Measurements from ENCODE around the gene RALA. TPM values are rescaled to one million over a fixed set of nuclear protein-coding genes. Genes with fewer than 3 reads are reported as not detected.
A peak's percentile ranks its signal among the peaks of the same experiment; 100 is the strongest.

The RALA gene
- total RNA-seq, 1 experiment from 2014 or later, result 36.8 TPM

DNA sequence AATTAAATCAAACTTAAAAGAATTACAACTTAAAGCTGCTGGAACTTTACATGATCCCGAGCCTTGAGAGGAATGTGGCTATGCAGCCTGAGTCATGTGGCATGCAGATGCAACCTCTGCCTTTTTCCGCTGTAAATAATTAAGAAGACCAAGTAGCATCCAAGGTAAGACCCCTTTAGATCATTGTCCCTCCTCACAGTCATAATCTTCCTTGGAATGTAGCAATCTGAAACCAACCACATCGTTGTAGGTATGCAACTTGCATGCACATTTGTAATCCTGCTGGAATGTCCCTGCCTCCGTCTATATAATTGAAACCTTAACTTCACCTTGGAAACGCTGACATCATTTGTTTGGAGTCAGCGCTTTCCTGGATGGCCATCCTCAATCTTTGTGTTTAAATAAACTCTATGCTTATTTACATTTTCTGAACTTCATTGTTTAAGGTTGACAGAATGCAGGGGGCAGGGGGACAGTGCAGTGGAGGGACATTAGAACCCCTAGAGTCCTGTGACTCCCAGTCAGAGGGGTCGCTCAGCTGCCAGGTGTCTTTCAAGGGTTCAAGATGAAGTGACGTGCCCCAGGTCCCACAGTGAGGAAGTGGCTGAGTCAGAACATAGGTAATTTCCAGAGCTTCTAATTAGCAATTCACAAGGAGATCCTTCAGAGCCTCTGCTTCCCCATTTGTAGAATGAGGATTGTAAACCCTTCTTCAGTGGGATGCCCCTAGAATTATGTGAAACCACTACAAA is 110.7 kb downstream of the RALA start:
- Histone ChIP-seq H3F3A (ENCODE audit: insufficient read depth, low read depth) (peaks cover 12% of the 10 kb centered on the region; the same call in 1 of the 2 replicates), H3K36me3 (ENCODE audit: low read depth) (no peaks in the 10 kb centered on the region), H4K20me1 (ENCODE audit: insufficient read depth) (no peaks in the 10 kb centered on the region), H3K4me2 (peak overlapping the region; percentile 89), H3K4me3 (peak overlapping the region; percentile 61), H3K27me3 (ENCODE audit: insufficient read depth, low read depth) (no peaks in the 10 kb centered on the region), H2AFZ (peak overlapping the region; percentile 94), H3K27ac (peak overlapping the region; percentile 64), H3K9me3 (ENCODE audit: insufficient read depth, low read depth) (no peaks in the 10 kb centered on the region), H3K4me1 (replicated peaks; ENCODE audit: insufficient read depth) (peaks cover 17% of the 10 kb centered on the region), H3K79me2 (ENCODE audit: low read depth) (0 out of 2 replicates have a peak, but pooled peaks cover 5% of the 10 kb centered on the region), H3K9me2 (ENCODE audit: insufficient read depth) (no peaks in the 10 kb centered on the region)
- ChIA-PET CTCF (no interaction called here), POLR2A (ENCODE audit: unreplicated experiment) (interaction anchor here (0.6 to 0.9 kb wide), 3 partner anchors 8 to 153 kb away, joined by 3 to 7 read pairs (median 7); no protein-coding TSS in a partner anchor)
- TSS peak; percentile 62 for BruUV-seq (replicated peaks)
- TF ChIP-seq, protein P1, sequence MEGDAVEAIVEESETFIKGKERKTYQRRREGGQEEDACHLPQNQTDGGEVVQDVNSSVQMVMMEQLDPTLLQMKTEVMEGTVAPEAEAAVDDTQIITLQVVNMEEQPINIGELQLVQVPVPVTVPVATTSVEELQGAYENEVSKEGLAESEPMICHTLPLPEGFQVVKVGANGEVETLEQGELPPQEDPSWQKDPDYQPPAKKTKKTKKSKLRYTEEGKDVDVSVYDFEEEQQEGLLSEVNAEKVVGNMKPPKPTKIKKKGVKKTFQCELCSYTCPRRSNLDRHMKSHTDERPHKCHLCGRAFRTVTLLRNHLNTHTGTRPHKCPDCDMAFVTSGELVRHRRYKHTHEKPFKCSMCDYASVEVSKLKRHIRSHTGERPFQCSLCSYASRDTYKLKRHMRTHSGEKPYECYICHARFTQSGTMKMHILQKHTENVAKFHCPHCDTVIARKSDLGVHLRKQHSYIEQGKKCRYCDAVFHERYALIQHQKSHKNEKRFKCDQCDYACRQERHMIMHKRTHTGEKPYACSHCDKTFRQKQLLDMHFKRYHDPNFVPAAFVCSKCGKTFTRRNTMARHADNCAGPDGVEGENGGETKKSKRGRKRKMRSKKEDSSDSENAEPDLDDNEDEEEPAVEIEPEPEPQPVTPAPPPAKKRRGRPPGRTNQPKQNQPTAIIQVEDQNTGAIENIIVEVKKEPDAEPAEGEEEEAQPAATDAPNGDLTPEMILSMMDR (conservative IDR thresholded peaks at IDR 0.05), result no peak
- TF ChIP-seq EZH2 (IDR thresholded peaks at IDR 0.05; ENCODE audit: low read depth), result no peak
- intact Hi-C loops (cut with micrococcal nuclease; ENCODE audit: unreplicated experiment), result loop anchor here (1.0 to 5.0 kb wide), 3 partner anchors 111 to 398 kb away; partner anchors contain the start of genes MPLKIP and RALA
- DNase-seq, result peak; percentile 48 to 89

DNA sequence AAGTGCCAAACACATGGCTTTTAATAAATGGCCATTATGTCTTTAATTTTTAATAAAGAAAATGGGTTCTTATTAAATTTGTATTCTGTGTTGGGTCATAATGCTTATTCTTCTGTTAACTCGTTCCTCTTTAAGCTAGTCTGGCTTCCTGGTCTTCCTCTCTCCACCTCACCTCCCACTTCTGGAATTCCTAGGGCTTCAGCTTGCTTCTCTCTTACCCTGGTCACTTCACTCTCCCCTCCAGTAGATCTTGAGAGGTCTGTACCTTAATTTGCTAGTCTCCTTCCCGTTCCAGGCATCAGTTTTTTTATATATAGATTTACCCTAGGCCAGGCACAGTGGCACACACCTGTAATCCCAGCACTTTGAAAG is 111.2 kb downstream of the RALA start:
- H3K36me3 ChIP-seq (ENCODE audit: low read depth), result no peaks in the 10 kb centered on the region
- 0 out of 2 replicates have a peak overlapping the region, but pooled peaks have one; percentile 12 for H3K27ac ChIP-seq
- peaks cover 12% of the 10 kb centered on the region; the same call in 1 of the 2 replicates for H3F3A ChIP-seq (ENCODE audit: insufficient read depth, low read depth)
- DNase-seq, result no peak
- no peaks in the 10 kb centered on the region for H3K27me3 ChIP-seq (ENCODE audit: insufficient read depth, low read depth)
- no peaks in the 10 kb centered on the region for H3K9me2 ChIP-seq (ENCODE audit: insufficient read depth)
- peak overlapping the region; percentile 61 for H3K4me3 ChIP-seq
- H3K79me2 ChIP-seq (ENCODE audit: low read depth), result 0 out of 2 replicates have a peak, but pooled peaks cover 5% of the 10 kb centered on the region
- CTCF ChIA-PET, result interaction anchor here (0.7 kb wide), 1 partner anchor 161 kb away, joined by 4 read pairs; no protein-coding TSS in a partner anchor
- BruUV-seq (replicated peaks), result no TSS peak
- H3K9me3 ChIP-seq (ENCODE audit: insufficient read depth, low read depth), result no peaks in the 10 kb centered on the region
- intact Hi-C loops (cut with micrococcal nuclease; ENCODE audit: unreplicated experiment), result loop anchor here (1.0 to 5.0 kb wide), 3 partner anchors 111 to 398 kb away; partner anchors contain the start of genes MPLKIP and RALA
- no peak overlapping the region; the same call in 1 of the 2 replicates for H2AFZ ChIP-seq
- H3K4me2 ChIP-seq, result peak overlapping the region; percentile 89
- H4K20me1 ChIP-seq (ENCODE audit: insufficient read depth), result no peaks in the 10 kb centered on the region
- no peak for TF ChIP-seq EZH2 (IDR thresholded peaks at IDR 0.05; ENCODE audit: low read depth)
- TF ChIP-seq, protein P1 (conservative IDR thresholded peaks at IDR 0.05), result no peak
- POLR2A ChIA-PET (ENCODE audit: unreplicated experiment), result no interaction called here
- peaks cover 17% of the 10 kb centered on the region for H3K4me1 ChIP-seq (replicated peaks; ENCODE audit: insufficient read depth)

DNA sequence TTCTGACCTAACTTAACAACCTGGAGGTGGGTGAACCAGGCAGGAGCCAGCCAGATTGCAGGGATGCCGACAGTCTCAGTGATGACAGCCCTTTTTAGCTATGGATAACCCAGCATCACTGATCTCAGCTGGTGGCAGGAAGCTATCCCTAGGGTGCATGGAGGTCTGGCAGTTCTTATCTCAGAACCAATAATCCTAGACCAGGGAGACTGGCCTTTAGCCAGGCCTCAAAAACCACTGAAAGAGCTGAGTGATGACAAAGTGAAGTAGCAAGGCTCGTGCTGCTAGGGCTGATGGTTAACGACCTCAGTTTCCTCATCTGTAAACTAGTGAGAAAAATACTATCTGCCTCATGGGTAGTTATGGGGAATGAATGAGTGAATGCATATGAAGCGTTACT is 112.5 kb downstream of the RALA start:
- ChIA-PET POLR2A (ENCODE audit: unreplicated experiment) (interaction anchor here (0.6 to 0.8 kb wide), 3 partner anchors 24 to 980 kb away, joined by 4 to 14 read pairs (median 11); no protein-coding TSS in a partner anchor), CTCF (no interaction called here)
- Histone ChIP-seq H4K20me1 (ENCODE audit: insufficient read depth) (no peaks in the 10 kb centered on the region), H3K4me1 (replicated peaks; ENCODE audit: insufficient read depth) (peaks cover 17% of the 10 kb centered on the region), H3K9me2 (ENCODE audit: insufficient read depth) (no peaks in the 10 kb centered on the region), H3K4me2 (no peak overlapping the region), H3K27me3 (ENCODE audit: insufficient read depth, low read depth) (no peaks in the 10 kb centered on the region), H3K9me3 (ENCODE audit: insufficient read depth, low read depth) (no peaks in the 10 kb centered on the region), H3K36me3 (ENCODE audit: low read depth) (no peaks in the 10 kb centered on the region), H3F3A (ENCODE audit: insufficient read depth, low read depth) (peaks cover 12% of the 10 kb centered on the region; the same call in 1 of the 2 replicates), H3K27ac (no peak overlapping the region), H2AFZ (no peak overlapping the region), H3K79me2 (ENCODE audit: low read depth) (0 out of 2 replicates have a peak, but pooled peaks cover 5% of the 10 kb centered on the region), H3K4me3 (no peak overlapping the region)
- no peak for DNase-seq
- BruUV-seq (replicated peaks), result no TSS peak
- intact Hi-C loops (cut with micrococcal nuclease; ENCODE audit: unreplicated experiment), result no loop called here
- TF ChIP-seq, protein P1 (conservative IDR thresholded peaks at IDR 0.05), result no peak
- TF ChIP-seq EZH2 (IDR thresholded peaks at IDR 0.05; ENCODE audit: low read depth), result no peak
